IPS-20b (cell line): Measurements from ENCODE around the gene WWOX.
"Not testable (repeated sequence)": the region's sequence is repeated elsewhere in the genome, so short reads cannot be mapped to it uniquely, and the experiment has no call there.

Experiments used
- H3K27ac ChIP-seq: one replicate; pipeline ENCODE4 v1.5.1; 2013; ENCODE audit warnings: low read length
- H3K27me3 ChIP-seq: 2 replicates; pipeline ENCODE4 v1.6.1; 2013; ENCODE audit warnings: mild to moderate bottlenecking, low read length, inconsistent platforms; ENCODE audit not compliant: insufficient read depth
- H3K36me3 ChIP-seq: 2 replicates; pipeline ENCODE4 v1.6.1; 2013; ENCODE audit warnings: low read depth, mild to moderate bottlenecking, inconsistent platforms, low read length, moderate library complexity; ENCODE audit not compliant: insufficient read depth
- H3K4me1 ChIP-seq: 2 replicates; pipeline ENCODE4 v1.6.1; 2013; ENCODE audit warnings: mild to moderate bottlenecking, control low read depth, inconsistent platforms, low read length, moderate library complexity; ENCODE audit not compliant: insufficient read depth
- H3K4me3 ChIP-seq: 2 replicates; pipeline ENCODE4 v1.5.1; 2013; ENCODE audit warnings: mild to moderate bottlenecking, low read length, inconsistent platforms
- H3K9ac ChIP-seq: 2 replicates; pipeline ENCODE4 v1.6.1; 2013; ENCODE audit warnings: low read depth, mild to moderate bottlenecking, inconsistent platforms, low read length, moderate library complexity
- H3K9me3 ChIP-seq: 2 replicates; pipeline ENCODE4 v1.6.1; 2013; ENCODE audit warnings: mild to moderate bottlenecking, low read depth, low read length, inconsistent platforms; ENCODE audit not compliant: insufficient read depth

The WWOX gene

GRCh38 chr16:78686601-78687000, 587.1 kb downstream of the WWOX start:
- no peaks in the 10 kb centered on the region for H3K4me1 ChIP-seq
- H3K36me3 ChIP-seq, result no peaks in the 10 kb centered on the region
- no peak overlapping the region for H3K4me3 ChIP-seq
- H3K9me3 ChIP-seq, result no peaks in the 10 kb centered on the region
- no peak overlapping the region for H3K9ac ChIP-seq
- no peaks in the 10 kb centered on the region for H3K27me3 ChIP-seq
- H3K27ac ChIP-seq, result no peak overlapping the region

- no peaks in the 10 kb centered on the region for H3K9me3 ChIP-seq
- no peak overlapping the region for H3K4me3 ChIP-seq
- H3K36me3 ChIP-seq, result no peaks in the 10 kb centered on the region
- H3K4me1 ChIP-seq, result no peaks in the 10 kb centered on the region
- no peaks in the 10 kb centered on the region for H3K27me3 ChIP-seq
- H3K27ac ChIP-seq, result no peak overlapping the region
- no peak overlapping the region for H3K9ac ChIP-seq
These were observed 589.6 kb downstream of the WWOX start for GRCh38 chr16:78689028-78689427.

DNA sequence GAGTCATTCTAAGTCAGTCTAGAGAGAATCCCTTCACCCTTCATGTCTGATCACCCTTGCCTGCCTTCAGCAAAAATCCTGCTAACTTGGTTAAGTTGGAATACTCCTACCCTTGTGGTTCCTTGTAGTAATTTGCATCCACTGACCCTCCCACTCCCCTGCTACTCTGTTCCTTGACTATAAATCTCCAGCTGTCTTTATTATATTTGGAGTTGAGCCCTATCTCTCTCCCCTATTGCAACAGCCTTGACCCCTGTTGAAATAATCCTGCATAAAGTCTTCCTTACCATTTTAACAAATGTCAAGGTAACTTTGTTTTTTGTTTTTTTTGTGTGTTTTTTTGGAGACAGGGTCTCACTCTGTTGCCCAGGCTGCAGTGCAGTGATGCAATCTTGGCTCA, 590.1 kb downstream of the WWOX start:
- Histone ChIP-seq H3K36me3 (no peaks in the 10 kb centered on the region), H3K9ac (no peak overlapping the region), H3K4me1 (no peaks in the 10 kb centered on the region), H3K9me3 (no peaks in the 10 kb centered on the region), H3K4me3 (no peak overlapping the region), H3K27me3 (no peaks in the 10 kb centered on the region), H3K27ac (no peak overlapping the region)

- Histone ChIP-seq H3K36me3 (no peaks in the 10 kb centered on the region), H3K27me3 (no peaks in the 10 kb centered on the region), H3K9me3 (no peaks in the 10 kb centered on the region), H3K4me1 (no peaks in the 10 kb centered on the region), H3K4me3 (no peak overlapping the region), H3K9ac (no peak overlapping the region), H3K27ac (no peak overlapping the region)
These were observed 591.1 kb downstream of the WWOX start for GRCh38 chr16:78690510-78690909.

DNA sequence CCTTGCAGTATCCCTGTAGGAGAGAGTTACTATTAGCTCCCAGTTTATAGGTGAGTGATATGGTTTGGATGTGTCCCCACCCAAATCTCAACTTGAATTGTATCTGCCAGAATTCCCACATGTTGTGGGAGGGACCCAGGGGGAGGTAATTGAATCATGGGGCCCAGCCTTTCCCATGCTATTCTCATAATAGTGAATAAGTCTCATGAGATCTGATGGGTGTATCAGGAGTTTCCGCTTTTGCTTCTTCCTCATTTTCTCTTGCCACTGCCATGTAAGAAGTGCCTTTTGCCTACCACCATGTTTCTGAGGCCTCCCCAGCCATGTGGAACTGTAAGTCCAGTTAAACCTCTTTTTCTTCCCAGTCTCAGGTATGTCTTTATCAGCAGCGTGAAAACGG, 592.3 kb downstream of the WWOX start:
- not testable (repeated sequence) for H3K9ac ChIP-seq, H3K36me3 ChIP-seq, H3K27ac ChIP-seq, H3K4me3 ChIP-seq, H3K9me3 ChIP-seq, H3K27me3 ChIP-seq, H3K4me1 ChIP-seq

DNA sequence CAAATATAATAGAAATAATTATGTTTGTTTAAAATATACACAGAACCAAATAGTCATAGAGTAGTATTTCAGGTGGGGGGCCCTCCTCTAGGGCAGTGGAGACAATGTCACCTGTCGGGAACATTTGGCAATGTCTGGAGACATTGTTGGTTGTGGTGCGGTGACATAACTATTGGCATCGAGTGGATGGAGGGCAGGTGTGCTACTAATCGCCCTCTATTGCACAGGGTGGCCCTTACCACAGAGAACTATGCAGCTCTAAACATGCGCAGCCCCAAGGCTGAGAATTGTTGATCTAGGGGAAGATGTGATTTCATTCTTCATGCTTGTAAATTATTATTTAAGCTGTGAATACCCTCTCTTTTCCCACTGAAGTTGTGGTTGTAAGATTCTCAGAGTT, 594.0 kb downstream of the WWOX start:
- no peaks in the 10 kb centered on the region for H3K9me3 ChIP-seq
- no peak overlapping the region for H3K9ac ChIP-seq
- no peak overlapping the region for H3K4me3 ChIP-seq
- no peaks in the 10 kb centered on the region for H3K27me3 ChIP-seq
- H3K36me3 ChIP-seq, result no peaks in the 10 kb centered on the region
- H3K4me1 ChIP-seq, result no peaks in the 10 kb centered on the region
- H3K27ac ChIP-seq, result no peak overlapping the region

DNA sequence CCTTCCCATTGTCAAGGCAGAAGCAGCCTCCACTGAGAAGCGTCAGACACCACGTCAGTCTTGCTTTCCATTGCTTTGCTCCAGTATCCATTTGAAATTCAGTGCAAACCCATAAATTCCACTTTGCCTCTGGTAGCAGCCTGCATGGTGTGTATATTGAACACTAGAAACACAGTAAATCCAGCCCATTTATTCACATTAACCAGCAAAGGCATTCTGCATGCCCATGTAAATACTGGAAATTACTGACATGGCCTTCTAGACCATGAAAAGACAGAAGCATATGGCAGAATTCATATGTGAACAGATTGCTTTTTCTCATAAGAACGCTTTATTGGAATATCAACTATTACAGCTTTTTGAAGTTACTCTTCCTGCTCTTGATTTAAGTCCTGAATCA, 595.0 kb downstream of the WWOX start:
- Histone ChIP-seq H3K36me3 (no peaks in the 10 kb centered on the region), H3K4me1 (no peaks in the 10 kb centered on the region), H3K9ac (no peak overlapping the region), H3K27ac (no peak overlapping the region), H3K9me3 (no peaks in the 10 kb centered on the region), H3K27me3 (no peaks in the 10 kb centered on the region), H3K4me3 (no peak overlapping the region)

- H3K27ac ChIP-seq, result no peak overlapping the region
- no peak overlapping the region for H3K9ac ChIP-seq
- no peaks in the 10 kb centered on the region for H3K36me3 ChIP-seq
- H3K4me1 ChIP-seq, result no peaks in the 10 kb centered on the region
- H3K27me3 ChIP-seq, result no peaks in the 10 kb centered on the region
- H3K4me3 ChIP-seq, result no peak overlapping the region
- H3K9me3 ChIP-seq, result no peaks in the 10 kb centered on the region
These were observed 595.9 kb downstream of the WWOX start for GRCh38 chr16:78695391-78695790.

GRCh38 chr16:78696797-78697196, 597.3 kb downstream of the WWOX start:
- no peaks in the 10 kb centered on the region for H3K9me3 ChIP-seq
- H3K27me3 ChIP-seq, result no peaks in the 10 kb centered on the region
- H3K4me1 ChIP-seq, result no peaks in the 10 kb centered on the region
- no peaks in the 10 kb centered on the region for H3K36me3 ChIP-seq
- no peak overlapping the region for H3K27ac ChIP-seq
- no peak overlapping the region for H3K4me3 ChIP-seq
- no peak overlapping the region for H3K9ac ChIP-seq

GRCh38 chr16:78697426-78697825, 598.0 kb downstream of the WWOX start:
- Histone ChIP-seq H3K27ac (no peak overlapping the region), H3K4me1 (no peaks in the 10 kb centered on the region)

DNA sequence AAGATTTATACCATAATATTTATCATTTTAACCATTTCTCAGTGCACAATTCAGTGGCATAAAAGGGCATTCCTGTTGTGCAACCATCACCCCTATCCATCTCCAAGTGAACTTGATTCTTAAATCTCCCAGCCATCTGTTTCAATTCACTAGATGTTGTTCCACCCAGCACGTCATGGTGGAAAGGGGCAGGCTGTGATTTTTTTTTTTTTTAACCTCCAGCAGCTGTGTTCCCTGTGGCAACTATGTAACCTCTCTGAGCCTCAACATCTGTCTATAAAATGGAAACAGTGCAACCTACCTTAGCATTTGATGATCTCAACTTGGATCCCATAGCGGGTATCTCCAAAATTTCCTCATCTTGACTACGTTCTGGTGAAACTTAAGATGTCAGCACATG, 604.5 kb downstream of the WWOX start:
- Histone ChIP-seq H3K27ac (no peak overlapping the region), H3K9me3 (no peaks in the 10 kb centered on the region), H3K27me3 (no peaks in the 10 kb centered on the region), H3K4me3 (no peak overlapping the region), H3K36me3 (no peaks in the 10 kb centered on the region), H3K9ac (no peak overlapping the region), H3K4me1 (no peaks in the 10 kb centered on the region; the same call in 1 of the 2 replicates)

More at GRCh38 chr16:78697426-78697825, 598.0 kb downstream of the WWOX start:
- Histone ChIP-seq H3K9me3 (no peaks in the 10 kb centered on the region), H3K9ac (no peak overlapping the region), H3K36me3 (no peaks in the 10 kb centered on the region), H3K27me3 (no peaks in the 10 kb centered on the region), H3K4me3 (no peak overlapping the region)

GRCh38 chr16:78704416-78704815, 605.0 kb downstream of the WWOX start:
- Histone ChIP-seq H3K36me3 (no peaks in the 10 kb centered on the region), H3K27ac (no peak overlapping the region), H3K9me3 (no peaks in the 10 kb centered on the region), H3K4me1 (no peaks in the 10 kb centered on the region; the same call in 1 of the 2 replicates), H3K27me3 (no peaks in the 10 kb centered on the region), H3K4me3 (no peak overlapping the region), H3K9ac (no peak overlapping the region)

GRCh38 chr16:78705694-78706093, 606.2 kb downstream of the WWOX start:
- H3K9ac ChIP-seq, result no peak overlapping the region
- H3K27ac ChIP-seq, result no peak overlapping the region
- no peaks in the 10 kb centered on the region for H3K27me3 ChIP-seq
- H3K4me1 ChIP-seq, result no peaks in the 10 kb centered on the region; the same call in 1 of the 2 replicates
- no peak overlapping the region for H3K4me3 ChIP-seq
- H3K36me3 ChIP-seq, result no peaks in the 10 kb centered on the region
- H3K9me3 ChIP-seq, result no peaks in the 10 kb centered on the region
